ENCODE results near the gene TLE7. TPM values are rescaled to one million over a fixed set of nuclear protein-coding genes. Genes with fewer than 3 reads are reported as not detected.

Gene TLE7
- total RNA-seq, 4 donors from 2014 or later, result not detected

DNA sequence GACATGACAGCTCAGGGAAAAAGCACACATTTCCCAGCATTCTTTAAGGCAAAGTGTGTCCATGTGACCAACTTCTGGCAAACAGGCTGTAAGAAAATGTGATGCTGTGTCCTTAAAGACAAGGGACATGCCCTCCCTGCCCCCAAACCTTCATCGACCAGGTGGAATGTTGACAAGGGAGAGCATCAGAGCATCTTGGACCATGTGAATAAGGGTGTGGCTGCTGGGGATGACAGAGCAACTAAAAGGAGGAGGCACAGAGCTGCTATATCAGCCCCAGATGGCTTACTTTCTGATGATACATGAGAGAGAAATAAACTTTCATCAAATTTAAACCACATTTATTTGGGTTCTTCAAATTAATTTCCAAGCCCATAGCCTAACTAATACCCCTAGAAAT is 22.4 kb upstream of the TLE7 start:
- Histone ChIP-seq H3K27me3 (no peaks in the 10 kb centered on the region), H3K27ac (no peak overlapping the region), H3K36me3 (no peaks in the 10 kb centered on the region), H3K9me3 (no peaks in the 10 kb centered on the region), H3K4me1 (peaks cover 0 to 32% (median 7%) of the 10 kb centered on the region in 3 donors), H3K4me3 (no peak overlapping the region)
- 62 to 65% methylated on average over 1 of the region's 1 CpG for WGBS, 2 donors
- no peak for TF ChIP-seq POLR2A (IDR thresholded peaks at IDR 0.05)
- TF ChIP-seq, protein P1, sequence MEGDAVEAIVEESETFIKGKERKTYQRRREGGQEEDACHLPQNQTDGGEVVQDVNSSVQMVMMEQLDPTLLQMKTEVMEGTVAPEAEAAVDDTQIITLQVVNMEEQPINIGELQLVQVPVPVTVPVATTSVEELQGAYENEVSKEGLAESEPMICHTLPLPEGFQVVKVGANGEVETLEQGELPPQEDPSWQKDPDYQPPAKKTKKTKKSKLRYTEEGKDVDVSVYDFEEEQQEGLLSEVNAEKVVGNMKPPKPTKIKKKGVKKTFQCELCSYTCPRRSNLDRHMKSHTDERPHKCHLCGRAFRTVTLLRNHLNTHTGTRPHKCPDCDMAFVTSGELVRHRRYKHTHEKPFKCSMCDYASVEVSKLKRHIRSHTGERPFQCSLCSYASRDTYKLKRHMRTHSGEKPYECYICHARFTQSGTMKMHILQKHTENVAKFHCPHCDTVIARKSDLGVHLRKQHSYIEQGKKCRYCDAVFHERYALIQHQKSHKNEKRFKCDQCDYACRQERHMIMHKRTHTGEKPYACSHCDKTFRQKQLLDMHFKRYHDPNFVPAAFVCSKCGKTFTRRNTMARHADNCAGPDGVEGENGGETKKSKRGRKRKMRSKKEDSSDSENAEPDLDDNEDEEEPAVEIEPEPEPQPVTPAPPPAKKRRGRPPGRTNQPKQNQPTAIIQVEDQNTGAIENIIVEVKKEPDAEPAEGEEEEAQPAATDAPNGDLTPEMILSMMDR (IDR thresholded peaks at IDR 0.05), result no peak
- intact Hi-C loops (cut with DNase I), result no loop called here
- DNase-seq, result no peak

DNA sequence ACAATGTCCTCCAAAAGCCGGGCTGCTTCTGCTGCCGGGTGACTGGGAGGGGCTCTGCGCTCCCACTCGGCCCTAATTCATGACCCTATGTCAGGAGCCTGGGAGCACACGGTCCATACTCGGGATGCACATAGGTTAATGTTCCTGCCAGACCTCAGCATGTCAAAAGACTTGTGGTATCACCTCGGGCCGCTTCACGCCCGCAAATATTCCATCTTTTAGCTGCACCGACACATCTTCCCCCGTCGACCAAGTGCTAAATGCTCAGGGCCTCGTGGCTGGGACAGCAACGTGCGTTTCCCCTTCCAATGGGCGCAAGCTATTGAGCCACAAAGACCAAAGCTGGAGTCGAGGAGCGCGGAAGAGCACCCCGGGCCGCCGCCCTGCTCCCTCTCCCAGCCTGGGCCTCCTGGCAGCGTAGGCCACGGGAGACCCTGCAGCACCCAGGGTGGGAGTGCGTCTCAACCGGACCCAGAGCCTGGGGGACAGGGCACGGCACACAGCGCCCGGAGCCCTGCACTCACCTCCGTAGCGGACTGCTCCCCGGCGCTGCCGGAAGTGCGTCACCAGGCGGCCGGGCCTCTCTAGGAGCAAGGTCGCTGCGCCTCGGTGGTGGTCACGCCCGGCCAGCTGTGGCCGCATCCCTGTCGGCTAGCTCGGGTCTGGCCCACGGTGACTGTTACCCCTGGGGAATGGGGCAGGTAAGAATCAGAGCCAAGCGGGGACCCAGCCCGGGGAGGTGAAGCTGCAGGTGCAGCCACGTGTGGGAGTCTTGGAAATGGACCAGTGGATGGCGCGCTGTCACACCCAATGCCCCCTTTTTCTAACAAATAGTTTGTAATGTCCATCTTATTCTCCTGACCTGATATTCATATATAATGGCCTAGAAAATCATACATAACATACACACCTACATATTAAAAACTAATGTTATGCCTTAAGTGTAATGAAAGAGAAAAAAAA is 20.1 kb upstream of the TLE7 start, which contains the start of gene ZNF23:
Gene ZNF23, minus strand, starts transcription at position 562 of the 963 bp plus-strand sequence. CDS start 5,451 bp downstream, outside the sequence.
- H3K4me1 ChIP-seq, result peaks cover 0 to 32% (median 7%) of the 10 kb centered on the region in 3 donors
- no peaks in the 10 kb centered on the region for H3K9me3 ChIP-seq
- 0 to 1% methylated on average over 9 to 23 of the region's 52 CpGs for WGBS, 2 donors
- H3K36me3 ChIP-seq, result peaks cover 0 to 5% (median 0%) of the 10 kb centered on the region in 3 donors
- intact Hi-C loops (cut with DNase I), result no loop called here
- peak within 1 kb of the TSS; percentile 86 to 93 (median 92) for H3K27ac ChIP-seq
- H3K4me3 ChIP-seq, result peak within 1 kb of the TSS; percentile 86 to 94 (median 92)
- TF ChIP-seq POLR2A (IDR thresholded peaks at IDR 0.05), result peak in 3 of 4 donors; percentile 49 to 81 (median 80)
- TF ChIP-seq, protein P1 (IDR thresholded peaks at IDR 0.05), result peak in 2 of 6 experiments; percentile 9 to 44
- no peaks in the 10 kb centered on the region for H3K27me3 ChIP-seq
- peak; percentile 18 for DNase-seq

DNA sequence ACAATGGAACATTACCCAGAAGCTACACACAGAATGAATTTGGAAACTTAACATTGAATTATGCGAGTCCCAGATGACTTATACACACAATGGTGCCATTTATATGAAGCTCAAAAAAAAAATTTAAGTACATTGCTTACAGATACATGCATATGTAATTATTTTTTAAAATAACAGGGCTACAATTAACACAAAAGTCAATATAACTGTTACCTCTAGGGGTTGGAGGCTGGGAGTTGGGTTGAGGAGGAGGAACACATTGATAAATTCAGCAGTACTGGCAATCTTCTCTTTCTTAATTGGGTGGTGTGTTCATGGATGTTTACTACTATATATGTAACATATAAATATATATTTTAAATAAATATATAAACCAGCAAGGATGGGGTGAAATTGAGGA is 19.1 kb upstream of the TLE7 start:
- 94% methylated on average over 1 of the region's 1 CpG for WGBS, 2 donors
- Histone ChIP-seq H3K4me3 (peak overlapping the region in 2 of 4 donors; percentile 89 to 94), H3K9me3 (no peaks in the 10 kb centered on the region), H3K4me1 (peaks cover 0 to 32% (median 7%) of the 10 kb centered on the region in 3 donors), H3K27ac (no peak overlapping the region), H3K27me3 (no peaks in the 10 kb centered on the region), H3K36me3 (peaks cover 0 to 15% (median 0%) of the 10 kb centered on the region in 3 donors)
- TF ChIP-seq POLR2A (IDR thresholded peaks at IDR 0.05), result no peak
- TF ChIP-seq, protein P1 (IDR thresholded peaks at IDR 0.05), result no peak
- no peak for DNase-seq
- intact Hi-C loops (cut with DNase I), result no loop called here

DNA sequence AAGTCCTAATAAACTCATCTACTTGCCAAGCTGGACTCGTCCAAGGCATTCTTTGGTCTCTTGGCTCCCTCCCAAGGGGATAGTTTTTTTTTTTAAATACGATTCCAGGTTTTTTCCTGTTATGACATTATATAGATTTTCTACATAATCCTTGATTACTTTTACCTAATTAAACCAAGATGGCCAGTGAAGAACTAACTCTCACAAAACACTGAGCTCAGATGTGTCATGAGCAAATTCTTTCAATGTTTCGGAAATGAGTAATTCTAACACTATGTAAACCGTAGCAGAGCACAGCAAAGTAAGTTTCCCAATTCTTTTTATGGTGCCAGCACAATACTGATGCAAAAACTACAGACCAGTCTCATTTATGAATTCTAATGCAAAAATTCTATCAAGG is 18.4 kb upstream of the TLE7 start:
- Histone ChIP-seq H3K27ac (no peak overlapping the region), H3K4me1 (peaks cover 0 to 32% (median 7%) of the 10 kb centered on the region in 3 donors), H3K4me3 (no peak overlapping the region), H3K27me3 (no peaks in the 10 kb centered on the region), H3K9me3 (no peaks in the 10 kb centered on the region), H3K36me3 (peaks cover 0 to 22% (median 0%) of the 10 kb centered on the region in 3 donors)
- intact Hi-C loops (cut with DNase I), result no loop called here
- no peak for DNase-seq
- TF ChIP-seq, protein P1 (IDR thresholded peaks at IDR 0.05), result no peak
- no peak for TF ChIP-seq POLR2A (IDR thresholded peaks at IDR 0.05)
- 72 to 78% methylated on average over 4 of the region's 4 CpGs for WGBS, 2 donors

DNA sequence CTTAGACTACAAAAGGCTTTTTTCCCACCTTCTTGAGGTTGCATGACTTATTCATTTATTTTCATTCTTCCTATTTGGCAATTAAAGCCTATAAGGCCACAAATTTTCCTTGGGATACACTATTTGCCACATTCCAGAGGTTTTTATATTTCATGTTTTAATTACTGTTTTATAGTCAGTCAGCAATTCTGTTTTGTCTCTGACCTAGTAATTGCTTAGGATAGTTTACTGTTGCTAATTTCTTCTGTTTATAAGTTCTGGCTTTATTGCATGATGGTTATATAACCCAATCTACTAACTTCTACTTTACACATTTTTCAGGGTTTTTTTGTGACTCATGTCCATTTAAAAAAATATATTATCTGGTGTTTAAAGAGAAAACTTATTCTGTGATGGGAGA is 17.7 kb upstream of the TLE7 start:
- Histone ChIP-seq H3K27me3 (no peaks in the 10 kb centered on the region), H3K4me3 (no peak overlapping the region), H3K9me3 (peaks cover 0 to 4% (median 0%) of the 10 kb centered on the region in 3 donors), H3K4me1 (peaks cover 0 to 32% (median 7%) of the 10 kb centered on the region in 3 donors), H3K36me3 (peaks cover 4 to 30% (median 4%) of the 10 kb centered on the region in 3 donors), H3K27ac (no peak overlapping the region)
- DNase-seq, result no peak
- no peak for TF ChIP-seq POLR2A (IDR thresholded peaks at IDR 0.05)
- TF ChIP-seq, protein P1 (IDR thresholded peaks at IDR 0.05), result no peak
- intact Hi-C loops (cut with DNase I), result no loop called here
